ENCODE measurements around the gene TMPRSS13.

The TMPRSS13 gene

GRCh38 chr11:117933930-117934329, 4.7 kb upstream of the TMPRSS13 start:
- no peak overlapping the region for H3K4me3 ChIP-seq (ENCODE audit: low read length)
- no peak for TF ChIP-seq CTCF (IDR thresholded peaks at IDR 0.05; ENCODE audit: insufficient read depth, low read depth, low read length, missing control alignments)
- no peak for DNase-seq (ENCODE audit: low read depth)

- TF ChIP-seq CTCF (IDR thresholded peaks at IDR 0.05; ENCODE audit: insufficient read depth, low read depth, low read length, missing control alignments) = no peak
- no peak overlapping the region for H3K4me3 ChIP-seq (ENCODE audit: low read length)
- no peak for DNase-seq (ENCODE audit: low read depth)
These were observed 4.3 kb upstream of the TMPRSS13 start for GRCh38 chr11:117933475-117933874.

- DNase-seq (ENCODE audit: low read depth) = no peak
- H3K4me3 ChIP-seq (ENCODE audit: low read length) = no peak overlapping the region
- no peak for TF ChIP-seq CTCF (IDR thresholded peaks at IDR 0.05; ENCODE audit: insufficient read depth, low read depth, low read length, missing control alignments)
These were observed 3.7 kb upstream of the TMPRSS13 start for GRCh38 chr11:117932947-117933346.

GRCh38 chr11:117932426-117932825, 3.2 kb upstream of the TMPRSS13 start:
- no peak for TF ChIP-seq CTCF (IDR thresholded peaks at IDR 0.05; ENCODE audit: insufficient read depth, low read depth, low read length, missing control alignments)
- no peak for DNase-seq (ENCODE audit: low read depth)

GRCh38 chr11:117931971-117932370, 2.8 kb upstream of the TMPRSS13 start:
- H3K4me3 ChIP-seq (ENCODE audit: low read length) = no peak overlapping the region
- no peak for TF ChIP-seq CTCF (IDR thresholded peaks at IDR 0.05; ENCODE audit: insufficient read depth, low read depth, low read length, missing control alignments)
- peak; percentile 20 for DNase-seq (ENCODE audit: low read depth)

More at GRCh38 chr11:117932426-117932825, 3.2 kb upstream of the TMPRSS13 start:
- no peak overlapping the region for H3K4me3 ChIP-seq (ENCODE audit: low read length)

GRCh38 chr11:117931331-117931950, 2.2 kb upstream of the TMPRSS13 start:
- no peak for DNase-seq (ENCODE audit: low read depth)
- no peak for TF ChIP-seq CTCF (IDR thresholded peaks at IDR 0.05; ENCODE audit: insufficient read depth, low read depth, low read length, missing control alignments)
- no peak overlapping the region for H3K4me3 ChIP-seq (ENCODE audit: low read length)

- DNase-seq (ENCODE audit: low read depth) = no peak
- no peak overlapping the region for H3K4me3 ChIP-seq (ENCODE audit: low read length)
- TF ChIP-seq CTCF (IDR thresholded peaks at IDR 0.05; ENCODE audit: insufficient read depth, low read depth, low read length, missing control alignments) = no peak
These were observed 1.6 kb upstream of the TMPRSS13 start for GRCh38 chr11:117930668-117931330.

All from epithelial cell of esophagus (primary cell).